ENCODE results near the gene CTAG1A.
"Not testable (repeated sequence)": the region's sequence is repeated elsewhere in the genome, so short reads cannot be mapped to it uniquely, and the experiment has no call there.

DNA sequence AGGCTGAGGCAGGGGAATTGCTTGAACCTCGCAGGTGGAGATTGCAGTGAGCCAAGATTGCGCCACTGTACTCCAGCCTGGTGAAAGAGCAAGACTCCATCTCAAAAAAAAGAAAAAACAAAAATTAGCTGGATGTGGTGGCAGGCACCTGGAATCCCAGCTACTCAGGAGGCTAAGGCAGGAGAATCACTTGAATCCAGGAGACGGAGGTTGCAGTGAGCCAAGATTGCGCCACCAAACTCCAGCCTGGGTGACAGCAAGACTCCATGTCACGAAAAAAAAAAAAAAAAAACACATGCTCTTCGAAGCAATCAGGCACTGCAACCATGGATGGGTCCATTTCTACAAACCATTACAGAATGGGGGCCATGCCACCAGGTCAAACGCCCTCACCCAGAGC, 44.6 kb upstream of the CTAG1A start:
- TF ChIP-seq, protein P1, sequence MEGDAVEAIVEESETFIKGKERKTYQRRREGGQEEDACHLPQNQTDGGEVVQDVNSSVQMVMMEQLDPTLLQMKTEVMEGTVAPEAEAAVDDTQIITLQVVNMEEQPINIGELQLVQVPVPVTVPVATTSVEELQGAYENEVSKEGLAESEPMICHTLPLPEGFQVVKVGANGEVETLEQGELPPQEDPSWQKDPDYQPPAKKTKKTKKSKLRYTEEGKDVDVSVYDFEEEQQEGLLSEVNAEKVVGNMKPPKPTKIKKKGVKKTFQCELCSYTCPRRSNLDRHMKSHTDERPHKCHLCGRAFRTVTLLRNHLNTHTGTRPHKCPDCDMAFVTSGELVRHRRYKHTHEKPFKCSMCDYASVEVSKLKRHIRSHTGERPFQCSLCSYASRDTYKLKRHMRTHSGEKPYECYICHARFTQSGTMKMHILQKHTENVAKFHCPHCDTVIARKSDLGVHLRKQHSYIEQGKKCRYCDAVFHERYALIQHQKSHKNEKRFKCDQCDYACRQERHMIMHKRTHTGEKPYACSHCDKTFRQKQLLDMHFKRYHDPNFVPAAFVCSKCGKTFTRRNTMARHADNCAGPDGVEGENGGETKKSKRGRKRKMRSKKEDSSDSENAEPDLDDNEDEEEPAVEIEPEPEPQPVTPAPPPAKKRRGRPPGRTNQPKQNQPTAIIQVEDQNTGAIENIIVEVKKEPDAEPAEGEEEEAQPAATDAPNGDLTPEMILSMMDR (IDR thresholded peaks at IDR 0.05): not testable (repeated sequence)
- not testable (repeated sequence) for TF ChIP-seq EZH2 (IDR thresholded peaks at IDR 0.05; ENCODE audit: borderline replicate concordance, insufficient read depth, low read depth, low read length, poor library complexity, severe bottlenecking)

All from B cell (primary cell).